SU-DHL-6 (cell line): ENCODE results near the gene ZCCHC13.

Experiments
- H2AFZ ChIP-seq: fragments of 200-600 bp; sonication (generic); 2 replicates; pipeline ENCODE4 v1.6.1; 2014; ENCODE audit warnings: low read depth, mild to moderate bottlenecking, moderate library complexity, mixed read lengths, antibody characterized with exemption, low read length; ENCODE audit not compliant: severe bottlenecking
- H3F3A ChIP-seq: fragments of 200-600 bp; shearing (Covaris generic); 2 replicates; pipeline ENCODE4 v1.6.0; 2016; ENCODE audit warnings: antibody characterized with exemption, mild to moderate bottlenecking; ENCODE audit not compliant: insufficient read depth
- H3K27ac ChIP-seq: fragments of 200-600 bp; sonication (generic); 2 replicates; pipeline ENCODE4 v1.5.1; 2016; ENCODE audit warnings: low read depth, mild to moderate bottlenecking, low read length, moderate library complexity, mixed read lengths
- H3K27me3 ChIP-seq: fragments of 200-600 bp; sonication (generic), shearing (Covaris generic); 2 replicates; pipeline ENCODE4 v1.6.0; 2014; ENCODE audit warnings: mild to moderate bottlenecking, low read length
- H3K36me3 ChIP-seq: fragments of 200-600 bp; sonication (generic); 2 replicates; pipeline ENCODE4 v1.6.1; 2014; ENCODE audit warnings: mild to moderate bottlenecking, low read length, mixed read lengths
- H3K4me2 ChIP-seq: fragments of 300-600, 200-600 bp; shearing (Covaris generic), sonication (generic); 2 replicates; pipeline ENCODE4 v1.6.0; 2014; ENCODE audit warnings: low read length, low read depth, mild to moderate bottlenecking; ENCODE audit not compliant: poor library complexity, severe bottlenecking
- H3K4me3 ChIP-seq: fragments of 200-600 bp; sonication (generic); 2 replicates; pipeline ENCODE4 v1.5.1; 2014; ENCODE audit warnings: antibody characterized with exemption, low read length, mild to moderate bottlenecking, mixed read lengths; ENCODE audit not compliant: insufficient read depth, poor library complexity, severe bottlenecking
- H3K79me2 ChIP-seq: fragments of 200-600 bp; sonication (generic); 2 replicates; pipeline ENCODE4 v1.6.1; 2014; ENCODE audit warnings: mild to moderate bottlenecking, low read length, moderate library complexity; ENCODE audit not compliant: insufficient read depth
- H3K9ac ChIP-seq: fragments of 200-600 bp; sonication (generic); 2 replicates; pipeline ENCODE4 v1.7.0; 2014; ENCODE audit warnings: mild to moderate bottlenecking, low read length
- H3K9me2 ChIP-seq: fragments of 200-600 bp; sonication (generic); replicated peaks from 2 replicates; pipeline ENCODE4 v1.6.1; 2014; ENCODE audit warnings: low read length; ENCODE audit not compliant: insufficient read depth
- H3K9me3 ChIP-seq: fragments of 200-600 bp; sonication (generic); 2 replicates; pipeline ENCODE4 v1.6.1; 2014; ENCODE audit warnings: low read length, mixed read lengths; ENCODE audit not compliant: insufficient read depth
- H4K20me1 ChIP-seq: fragments of 200-600 bp; sonication (generic); 2 replicates; pipeline ENCODE4 v1.6.1; 2014; ENCODE audit warnings: low read depth, mild to moderate bottlenecking, antibody characterized with exemption, low read length, moderate library complexity, mixed read lengths
- EZH2phosphoT487 ChIP-seq: fragments of 200-600 bp; sonication (generic), shearing (Covaris generic); conservative IDR thresholded peaks from 2 replicates; pipeline ENCODE4 v1.6.1; 2018; ENCODE audit warnings: mild to moderate bottlenecking, antibody characterized with exemption, low read length, moderate library complexity, mixed read lengths
- TF ChIP-seq, protein P1 (sequence below): fragments of 200-600 bp; sonication (generic); IDR thresholded peaks from one replicate; pipeline ENCODE4 v1.5.1; 2017; ENCODE audit warnings: antibody characterized with exemption, mild to moderate bottlenecking, low read length, moderate library complexity; ENCODE audit not compliant: insufficient read depth, poor library complexity, severe bottlenecking

Gene ZCCHC13

DNA sequence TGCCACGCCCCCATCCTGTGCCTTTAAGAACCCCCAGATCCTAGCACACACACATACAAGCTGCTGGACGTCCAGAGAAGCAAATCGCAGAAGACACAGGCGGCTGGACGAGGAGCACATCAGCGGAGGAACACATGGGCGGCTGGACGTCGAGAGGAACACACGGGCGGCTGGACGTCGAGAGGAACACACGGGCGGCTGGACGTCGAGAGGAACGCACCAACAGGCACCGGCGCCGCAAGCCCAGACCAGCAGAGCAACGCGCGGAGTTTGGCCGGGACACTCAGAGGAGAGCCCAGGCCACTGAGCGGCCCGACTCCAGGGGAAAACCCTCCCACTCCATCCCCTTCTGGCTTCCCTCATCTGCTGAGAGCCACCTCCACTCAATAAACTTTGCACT, 17.2 kb downstream of the ZCCHC13 start:
- Histone ChIP-seq H3K4me3 (no peak overlapping the region), H3K4me2 (no peak overlapping the region), H4K20me1 (no peaks in the 10 kb centered on the region), H3K9me3 (no peaks in the 10 kb centered on the region), H3K36me3 (no peaks in the 10 kb centered on the region), H3K27me3 (no peaks in the 10 kb centered on the region), H3K9ac (no peak overlapping the region), H2AFZ (no peak overlapping the region), H3K9me2 (no peaks in the 10 kb centered on the region), H3K27ac (no peak overlapping the region), H3F3A (no peaks in the 10 kb centered on the region), H3K79me2 (no peaks in the 10 kb centered on the region)
- TF ChIP-seq EZH2phosphoT487, result no peak
- TF ChIP-seq, protein P1, sequence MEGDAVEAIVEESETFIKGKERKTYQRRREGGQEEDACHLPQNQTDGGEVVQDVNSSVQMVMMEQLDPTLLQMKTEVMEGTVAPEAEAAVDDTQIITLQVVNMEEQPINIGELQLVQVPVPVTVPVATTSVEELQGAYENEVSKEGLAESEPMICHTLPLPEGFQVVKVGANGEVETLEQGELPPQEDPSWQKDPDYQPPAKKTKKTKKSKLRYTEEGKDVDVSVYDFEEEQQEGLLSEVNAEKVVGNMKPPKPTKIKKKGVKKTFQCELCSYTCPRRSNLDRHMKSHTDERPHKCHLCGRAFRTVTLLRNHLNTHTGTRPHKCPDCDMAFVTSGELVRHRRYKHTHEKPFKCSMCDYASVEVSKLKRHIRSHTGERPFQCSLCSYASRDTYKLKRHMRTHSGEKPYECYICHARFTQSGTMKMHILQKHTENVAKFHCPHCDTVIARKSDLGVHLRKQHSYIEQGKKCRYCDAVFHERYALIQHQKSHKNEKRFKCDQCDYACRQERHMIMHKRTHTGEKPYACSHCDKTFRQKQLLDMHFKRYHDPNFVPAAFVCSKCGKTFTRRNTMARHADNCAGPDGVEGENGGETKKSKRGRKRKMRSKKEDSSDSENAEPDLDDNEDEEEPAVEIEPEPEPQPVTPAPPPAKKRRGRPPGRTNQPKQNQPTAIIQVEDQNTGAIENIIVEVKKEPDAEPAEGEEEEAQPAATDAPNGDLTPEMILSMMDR, result no peak

DNA sequence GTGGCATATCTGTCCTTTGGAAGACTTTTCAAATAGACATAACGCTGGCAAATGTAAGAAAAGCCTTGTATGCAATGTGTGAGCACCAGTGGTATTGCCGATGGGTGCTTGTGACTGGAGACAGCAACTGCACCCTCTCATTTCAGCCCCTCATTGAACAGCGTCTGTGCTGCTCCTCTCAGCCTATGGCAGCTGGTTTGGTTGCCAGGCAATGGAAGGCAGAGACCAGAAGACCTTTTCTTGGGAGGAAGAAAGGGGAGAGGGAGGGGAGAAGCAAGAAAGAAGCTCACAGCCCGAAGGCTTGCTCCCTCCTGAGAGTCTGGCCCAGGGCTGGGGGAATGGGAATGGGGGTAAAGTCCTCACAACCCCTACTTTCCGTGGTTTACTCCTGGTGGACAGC, 20.2 kb downstream of the ZCCHC13 start:
- H3K36me3 ChIP-seq, result no peaks in the 10 kb centered on the region
- no peak overlapping the region for H3K4me2 ChIP-seq
- H3K4me3 ChIP-seq, result no peak overlapping the region
- no peaks in the 10 kb centered on the region for H3F3A ChIP-seq
- TF ChIP-seq EZH2phosphoT487, result no peak
- TF ChIP-seq, protein P1, result no peak
- H3K9me2 ChIP-seq, result no peaks in the 10 kb centered on the region
- no peak overlapping the region for H2AFZ ChIP-seq
- no peak overlapping the region for H3K27ac ChIP-seq
- H3K79me2 ChIP-seq, result no peaks in the 10 kb centered on the region
- no peak overlapping the region for H3K9ac ChIP-seq
- H4K20me1 ChIP-seq, result no peaks in the 10 kb centered on the region
- H3K27me3 ChIP-seq, result no peaks in the 10 kb centered on the region
- no peaks in the 10 kb centered on the region for H3K9me3 ChIP-seq

DNA sequence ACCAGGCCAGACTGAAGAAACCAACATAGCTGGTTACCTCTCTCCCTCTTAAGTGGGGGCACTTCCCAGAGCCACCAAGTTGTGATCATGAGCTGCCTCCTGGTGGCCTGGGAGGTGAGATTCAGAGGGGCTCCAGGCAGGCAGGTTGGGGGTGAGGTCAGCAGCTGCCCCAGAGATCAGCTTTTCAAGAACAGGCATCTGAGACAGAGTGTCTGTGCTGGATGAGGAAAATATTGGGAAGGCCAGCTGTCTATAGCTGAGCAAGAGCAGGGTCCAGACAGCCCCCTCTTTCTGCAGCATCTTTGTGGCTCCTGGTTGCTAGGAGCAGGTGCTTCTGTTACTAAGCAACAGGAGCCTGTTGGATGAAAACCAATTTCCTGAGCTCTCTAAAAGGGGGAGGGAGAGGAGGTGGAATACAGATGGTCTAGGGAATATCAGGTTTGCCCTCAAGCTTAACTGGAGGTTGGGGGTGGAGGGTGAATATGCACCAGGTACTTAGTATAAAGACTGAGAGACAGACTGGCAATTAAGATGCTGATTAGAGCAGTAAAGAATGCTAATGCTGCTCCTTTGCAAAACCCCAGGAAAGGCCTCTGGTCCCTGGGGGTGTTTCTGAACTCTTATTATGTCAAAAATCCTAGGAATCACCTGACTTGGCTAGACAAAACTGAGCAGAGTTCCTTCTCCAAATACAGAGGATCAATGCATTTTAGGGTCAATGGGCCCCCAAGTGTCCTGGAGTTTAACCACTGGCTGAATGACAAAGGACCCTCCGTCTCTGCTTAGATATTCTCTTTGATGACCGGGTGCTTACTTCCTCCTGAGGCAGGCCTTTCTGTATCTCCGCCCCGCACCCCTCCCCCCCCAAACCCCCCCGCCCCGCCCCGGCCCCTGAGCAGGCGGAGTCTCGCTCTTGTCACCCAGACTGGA, 21.4 kb downstream of the ZCCHC13 start:
- Histone ChIP-seq H2AFZ (no peak overlapping the region), H3K4me2 (no peak overlapping the region), H3K9ac (no peak overlapping the region), H3K27me3 (no peaks in the 10 kb centered on the region), H3K79me2 (no peaks in the 10 kb centered on the region), H3F3A (no peaks in the 10 kb centered on the region), H3K9me2 (no peaks in the 10 kb centered on the region), H3K36me3 (no peaks in the 10 kb centered on the region), H3K27ac (no peak overlapping the region), H3K9me3 (no peaks in the 10 kb centered on the region), H3K4me3 (no peak overlapping the region), H4K20me1 (no peaks in the 10 kb centered on the region)
- no peak for TF ChIP-seq EZH2phosphoT487
- TF ChIP-seq, protein P1, result no peak
